Measurements from ENCODE around the gene RTL10.

Gene RTL10

DNA sequence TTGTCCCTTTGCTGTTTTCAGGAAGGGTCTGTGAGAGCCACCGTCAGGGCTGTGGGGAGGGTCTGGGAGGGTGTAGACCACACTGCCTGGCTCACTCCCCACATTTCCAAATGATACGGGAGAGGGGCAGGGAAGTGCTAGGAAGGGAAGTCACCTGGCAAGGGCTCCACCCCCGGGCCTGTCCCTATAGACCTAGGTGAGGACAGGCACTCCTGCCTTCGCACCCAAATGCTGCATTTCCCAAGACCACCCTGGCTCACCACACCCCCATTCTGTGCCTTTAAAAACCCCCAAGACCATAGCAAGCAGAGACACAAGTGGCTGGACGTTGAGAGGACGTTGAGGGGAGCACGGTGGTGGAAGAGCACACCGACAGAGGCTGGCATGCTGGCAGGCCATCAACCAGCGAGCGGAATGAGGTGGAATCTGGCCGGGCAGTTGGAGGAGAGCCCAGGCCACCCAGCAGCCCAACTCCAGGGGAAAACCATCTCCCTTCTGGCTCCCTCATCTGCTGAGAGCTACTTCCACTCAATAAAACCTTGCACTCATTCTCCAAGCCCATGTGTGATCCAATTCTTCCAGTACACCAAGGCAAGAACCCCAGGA is 45.7 kb downstream of the RTL10 start:
- no peak for DNase-seq (ENCODE audit: low read depth)

GRCh38 chr22:19807914-19808872 is 46.5 kb downstream of the RTL10 start:
- DNase-seq (ENCODE audit: low read depth): no peak

GRCh38 chr22:19807161-19807913 is 47.3 kb downstream of the RTL10 start:
- no peak for DNase-seq (ENCODE audit: low read depth)

DNA sequence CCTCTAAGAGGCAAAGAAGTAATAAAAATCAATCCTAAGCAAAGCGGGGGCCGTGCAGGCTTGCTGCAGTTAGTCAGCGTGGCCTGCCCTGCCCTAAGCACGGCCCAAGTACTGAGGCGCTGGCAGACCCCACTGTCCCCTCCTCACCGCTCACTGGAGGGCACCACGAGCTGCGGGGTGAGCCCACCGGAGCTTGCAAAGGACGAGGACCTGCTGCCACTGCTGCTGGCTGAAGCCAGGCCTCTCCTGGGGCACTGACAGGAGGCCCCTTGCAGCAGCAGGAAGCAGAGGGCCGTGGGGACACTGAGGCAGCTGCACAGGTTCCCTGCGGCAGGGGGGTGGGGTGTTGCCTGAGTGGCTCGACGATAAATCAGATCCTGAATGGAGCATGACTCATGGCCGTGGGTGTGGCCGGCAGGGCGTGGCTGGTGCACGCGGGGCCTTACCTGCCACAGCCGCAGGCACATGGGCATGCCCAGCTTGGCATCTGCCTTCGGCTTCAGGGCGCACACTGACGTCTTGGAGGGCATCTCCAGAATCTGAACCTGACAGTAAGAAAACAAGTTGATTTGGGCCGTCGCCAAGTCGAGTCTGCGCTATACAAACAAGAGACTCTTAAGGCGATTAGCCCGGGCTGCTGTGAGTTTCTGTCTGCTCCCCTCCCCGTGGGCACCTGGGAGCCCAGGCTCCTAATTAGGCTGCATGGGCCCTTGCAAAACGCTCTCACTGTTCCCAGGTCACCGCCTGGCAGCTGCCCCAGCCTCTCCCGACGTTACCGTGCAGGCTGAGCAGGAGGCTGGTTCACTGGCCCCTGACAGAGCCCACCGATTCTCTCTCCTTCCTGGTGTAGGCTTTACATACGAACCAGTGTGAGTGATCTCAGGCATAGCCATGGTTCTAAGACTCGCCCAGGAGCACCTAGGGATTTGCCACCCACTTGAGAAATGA is 48.2 kb downstream of the RTL10 start:
- no peak for DNase-seq (ENCODE audit: low read depth)

DNA sequence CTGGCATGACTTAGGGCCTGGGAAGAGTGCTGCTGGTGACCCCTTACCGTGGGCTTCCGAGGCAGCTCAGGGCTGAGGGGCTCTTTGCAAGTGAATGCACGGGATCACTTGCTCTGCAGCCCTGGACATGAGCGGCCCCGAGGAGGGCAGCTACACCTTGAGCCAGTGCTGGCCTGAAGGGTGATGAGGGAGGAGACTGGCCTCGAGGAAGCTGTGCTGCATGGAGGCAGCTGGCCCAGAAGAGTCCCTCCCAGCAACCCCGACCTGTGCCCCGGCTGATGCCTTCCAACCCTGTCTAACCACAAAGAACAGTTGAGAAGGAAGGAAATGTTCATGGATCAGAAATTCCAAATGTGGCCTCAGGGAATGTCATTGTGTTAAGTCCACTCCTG is 48.9 kb downstream of the RTL10 start:
- no peak for DNase-seq (ENCODE audit: low read depth)
